Measurements from ENCODE around the gene FAM78A.
"Not testable (repeated sequence)": the region's sequence is repeated elsewhere in the genome, so short reads cannot be mapped to it uniquely, and the experiment has no call there.

The FAM78A gene

GRCh38 chr9:131236161-131236560 lies 40.1 kb downstream of the FAM78A start:
- DNase-seq: no peak

- no peak for DNase-seq
Measured at GRCh38 chr9:131235480-131235851, 40.8 kb downstream of the FAM78A start.

- no peak for DNase-seq
Measured at GRCh38 chr9:131234799-131235479, 41.4 kb downstream of the FAM78A start.

- no peak for DNase-seq
Measured at GRCh38 chr9:131233995-131234394, 42.3 kb downstream of the FAM78A start.

- DNase-seq: no peak
Measured at GRCh38 chr9:131233556-131233955, 42.8 kb downstream of the FAM78A start.

GRCh38 chr9:131228988-131229387 lies 47.3 kb downstream of the FAM78A start:
- DNase-seq: no peak

GRCh38 chr9:131227959-131228460 lies 48.3 kb downstream of the FAM78A start:
- DNase-seq: peak; percentile 57

GRCh38 chr9:131227112-131227958 lies 49.0 kb downstream of the FAM78A start:
- DNase-seq: no peak

- DNase-seq: no peak
Measured at GRCh38 chr9:131226226-131226625, 50.1 kb downstream of the FAM78A start.

GRCh38 chr9:131222460-131222859 lies 53.9 kb downstream of the FAM78A start:
- DNase-seq: no peak

- DNase-seq: no peak
Measured at GRCh38 chr9:131220485-131220884, 55.8 kb downstream of the FAM78A start.

- DNase-seq: no peak
Measured at GRCh38 chr9:131218370-131218769, 57.9 kb downstream of the FAM78A start.

GRCh38 chr9:131217331-131218031 lies 58.8 kb downstream of the FAM78A start:
- no peak for DNase-seq

- no peak for DNase-seq
Measured at GRCh38 chr9:131216806-131217205, 59.5 kb downstream of the FAM78A start.

GRCh38 chr9:131214876-131215275 lies 61.4 kb downstream of the FAM78A start:
- no peak for DNase-seq

- no peak for DNase-seq
Measured at GRCh38 chr9:131214286-131214856, 61.9 kb downstream of the FAM78A start.

GRCh38 chr9:131211920-131212319 lies 64.4 kb downstream of the FAM78A start:
- not testable (repeated sequence) for DNase-seq
